Spleen (tissue), 7 donors: ENCODE data around the gene PXMP2.

ENCODE experiments used
- CTCF ChIP-seq, 11 experiments: fragments of 200-600 bp in 7 of 11; fragments of 450-650 bp in 4 of 11; sonication (generic) in 4 of 11; IDR thresholded peaks in 8 of 11; conservative IDR thresholded peaks in 3 of 11; 1 replicate in 7 of 11; 2 replicates in 4 of 11; pipeline versions ENCODE4 v1.4.0 to v1.8.0; 2016 to 2021; ENCODE audit warnings: antibody characterized with exemption in 11 of 11, inconsistent platforms in 4 of 11, mild to moderate bottlenecking in 1 of 11
- POLR2A ChIP-seq, 3 donors: fragments of 450-650 bp; IDR thresholded peaks; one replicate each; pipeline ENCODE4 v1.5.1; 2017; ENCODE audit warnings: antibody characterized with exemption in 3 of 3, mild to moderate bottlenecking in 1 of 3
- POLR2AphosphoS5 ChIP-seq, 3 donors: sonication (generic); formaldehyde crosslinking; IDR thresholded peaks; one replicate each; pipeline ENCODE4 v1.5.1; 2017; ENCODE audit warnings: antibody characterized with exemption in 3 of 3
- donor health status: DM: no; HTN: no; CAD: no; lungs with moderate emphysema.
- donor health status: DM: no; HTN: no; CAD: no.
- donor health status: DM: no; HTN: no; CAD: no.

- TF ChIP-seq CTCF (IDR thresholded peaks at IDR 0.05 in 8 of 11, conservative IDR thresholded peaks at IDR 0.05 in 3 of 11) (no peak), POLR2A (IDR thresholded peaks at IDR 0.05) (no peak), POLR2AphosphoS5 (IDR thresholded peaks at IDR 0.05) (no peak)
These were observed 2.0 kb upstream of the PXMP2 start for GRCh38 chr12:132685400-132685799.
